HEK293 (cell line): ENCODE measurements around the gene CFAP65.

Source experiments
- EGR2 ChIP-seq: fragments of 450-650 bp; formaldehyde crosslinking; IDR thresholded peaks from 2 replicates; pipeline ENCODE4 v1.5.1; 2016; ENCODE audit warnings: low read depth, missing biosample characterization, missing genetic modification characterization
- SETDB1 ChIP-seq: IDR thresholded peaks from one replicate; pipeline ENCODE4 v1.6.1; 2017; ENCODE audit warnings: mild to moderate bottlenecking, low read length, moderate library complexity, mixed read lengths; ENCODE audit not compliant: insufficient read length
- YY1 ChIP-seq: fragments of 450-650 bp; formaldehyde crosslinking; IDR thresholded peaks from 2 replicates; pipeline ENCODE4 v1.5.1; 2018; ENCODE audit warnings: missing biosample characterization, missing genetic modification characterization
- ZFP37 ChIP-seq: fragments of 450-650 bp; formaldehyde crosslinking; IDR thresholded peaks from 2 replicates; pipeline ENCODE4 v1.5.1; 2016; ENCODE audit warnings: missing biosample characterization, missing genetic modification characterization
- ZNF366 ChIP-seq: fragments of 450-650 bp; formaldehyde crosslinking; conservative IDR thresholded peaks from 2 replicates; pipeline ENCODE4 v1.5.1; 2016; ENCODE audit warnings: missing biosample characterization, missing genetic modification characterization
- ZNF416 ChIP-seq: fragments of 450-650 bp; formaldehyde crosslinking; IDR thresholded peaks from 2 replicates; pipeline ENCODE4 v1.5.1; 2016; ENCODE audit warnings: missing biosample characterization, missing genetic modification characterization
- ZNF768 ChIP-seq: fragments of 450-650 bp; formaldehyde crosslinking; IDR thresholded peaks from 2 replicates; pipeline ENCODE4 v1.5.1; 2018; ENCODE audit warnings: missing biosample characterization, mild to moderate bottlenecking, missing genetic modification characterization
- TF ChIP-seq, protein P1 (sequence below): fragments of 450-650 bp; formaldehyde crosslinking; IDR thresholded peaks from 2 replicates; pipeline ENCODE4 v1.5.1; 2016; ENCODE audit warnings: missing biosample characterization, missing genetic modification characterization
- TF ChIP-seq, protein P2 (sequence below): fragments of 450-650 bp; formaldehyde crosslinking; IDR thresholded peaks from 2 replicates; pipeline ENCODE4 v1.5.1; 2016; ENCODE audit warnings: missing biosample characterization, missing genetic modification characterization
- TF ChIP-seq, protein P3 (sequence below): fragments of 450-650 bp; formaldehyde crosslinking; IDR thresholded peaks from 2 replicates; pipeline ENCODE4 v1.5.1; 2016; ENCODE audit warnings: missing biosample characterization, missing genetic modification characterization, low read depth

DNA sequence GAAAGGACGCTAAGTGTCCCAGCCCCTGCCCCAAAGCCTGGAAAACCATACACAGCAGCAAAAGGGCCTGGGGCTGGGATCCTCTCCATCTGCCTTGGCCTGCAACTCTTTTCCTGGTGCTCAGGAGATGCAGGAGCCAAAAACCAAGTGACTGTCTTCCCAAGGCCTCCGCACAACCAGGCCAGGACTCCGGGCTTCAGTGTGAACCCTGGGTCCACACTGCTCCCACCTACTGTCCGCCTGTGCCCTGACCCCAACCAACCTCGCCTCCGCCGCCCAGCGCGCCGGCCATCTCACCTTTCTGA is 57.4 kb downstream of the CFAP65 start:
- TF ChIP-seq, protein P1, sequence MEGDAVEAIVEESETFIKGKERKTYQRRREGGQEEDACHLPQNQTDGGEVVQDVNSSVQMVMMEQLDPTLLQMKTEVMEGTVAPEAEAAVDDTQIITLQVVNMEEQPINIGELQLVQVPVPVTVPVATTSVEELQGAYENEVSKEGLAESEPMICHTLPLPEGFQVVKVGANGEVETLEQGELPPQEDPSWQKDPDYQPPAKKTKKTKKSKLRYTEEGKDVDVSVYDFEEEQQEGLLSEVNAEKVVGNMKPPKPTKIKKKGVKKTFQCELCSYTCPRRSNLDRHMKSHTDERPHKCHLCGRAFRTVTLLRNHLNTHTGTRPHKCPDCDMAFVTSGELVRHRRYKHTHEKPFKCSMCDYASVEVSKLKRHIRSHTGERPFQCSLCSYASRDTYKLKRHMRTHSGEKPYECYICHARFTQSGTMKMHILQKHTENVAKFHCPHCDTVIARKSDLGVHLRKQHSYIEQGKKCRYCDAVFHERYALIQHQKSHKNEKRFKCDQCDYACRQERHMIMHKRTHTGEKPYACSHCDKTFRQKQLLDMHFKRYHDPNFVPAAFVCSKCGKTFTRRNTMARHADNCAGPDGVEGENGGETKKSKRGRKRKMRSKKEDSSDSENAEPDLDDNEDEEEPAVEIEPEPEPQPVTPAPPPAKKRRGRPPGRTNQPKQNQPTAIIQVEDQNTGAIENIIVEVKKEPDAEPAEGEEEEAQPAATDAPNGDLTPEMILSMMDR (tag by site-specific recombination) = no peak
- TF ChIP-seq ZNF768 (tag by site-specific recombination) (no peak), YY1 (tag by site-specific recombination) (no peak), ZNF416 (tag by site-specific recombination) (no peak), EGR2 (tag by site-specific recombination) (no peak), ZFP37 (tag by site-specific recombination) (no peak), ZNF366 (tag by site-specific recombination) (no peak), SETDB1 (no peak)
- TF ChIP-seq, protein P2, sequence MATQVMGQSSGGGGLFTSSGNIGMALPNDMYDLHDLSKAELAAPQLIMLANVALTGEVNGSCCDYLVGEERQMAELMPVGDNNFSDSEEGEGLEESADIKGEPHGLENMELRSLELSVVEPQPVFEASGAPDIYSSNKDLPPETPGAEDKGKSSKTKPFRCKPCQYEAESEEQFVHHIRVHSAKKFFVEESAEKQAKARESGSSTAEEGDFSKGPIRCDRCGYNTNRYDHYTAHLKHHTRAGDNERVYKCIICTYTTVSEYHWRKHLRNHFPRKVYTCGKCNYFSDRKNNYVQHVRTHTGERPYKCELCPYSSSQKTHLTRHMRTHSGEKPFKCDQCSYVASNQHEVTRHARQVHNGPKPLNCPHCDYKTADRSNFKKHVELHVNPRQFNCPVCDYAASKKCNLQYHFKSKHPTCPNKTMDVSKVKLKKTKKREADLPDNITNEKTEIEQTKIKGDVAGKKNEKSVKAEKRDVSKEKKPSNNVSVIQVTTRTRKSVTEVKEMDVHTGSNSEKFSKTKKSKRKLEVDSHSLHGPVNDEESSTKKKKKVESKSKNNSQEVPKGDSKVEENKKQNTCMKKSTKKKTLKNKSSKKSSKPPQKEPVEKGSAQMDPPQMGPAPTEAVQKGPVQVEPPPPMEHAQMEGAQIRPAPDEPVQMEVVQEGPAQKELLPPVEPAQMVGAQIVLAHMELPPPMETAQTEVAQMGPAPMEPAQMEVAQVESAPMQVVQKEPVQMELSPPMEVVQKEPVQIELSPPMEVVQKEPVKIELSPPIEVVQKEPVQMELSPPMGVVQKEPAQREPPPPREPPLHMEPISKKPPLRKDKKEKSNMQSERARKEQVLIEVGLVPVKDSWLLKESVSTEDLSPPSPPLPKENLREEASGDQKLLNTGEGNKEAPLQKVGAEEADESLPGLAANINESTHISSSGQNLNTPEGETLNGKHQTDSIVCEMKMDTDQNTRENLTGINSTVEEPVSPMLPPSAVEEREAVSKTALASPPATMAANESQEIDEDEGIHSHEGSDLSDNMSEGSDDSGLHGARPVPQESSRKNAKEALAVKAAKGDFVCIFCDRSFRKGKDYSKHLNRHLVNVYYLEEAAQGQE (tag by site-specific recombination) = no peak
- TF ChIP-seq, protein P3, sequence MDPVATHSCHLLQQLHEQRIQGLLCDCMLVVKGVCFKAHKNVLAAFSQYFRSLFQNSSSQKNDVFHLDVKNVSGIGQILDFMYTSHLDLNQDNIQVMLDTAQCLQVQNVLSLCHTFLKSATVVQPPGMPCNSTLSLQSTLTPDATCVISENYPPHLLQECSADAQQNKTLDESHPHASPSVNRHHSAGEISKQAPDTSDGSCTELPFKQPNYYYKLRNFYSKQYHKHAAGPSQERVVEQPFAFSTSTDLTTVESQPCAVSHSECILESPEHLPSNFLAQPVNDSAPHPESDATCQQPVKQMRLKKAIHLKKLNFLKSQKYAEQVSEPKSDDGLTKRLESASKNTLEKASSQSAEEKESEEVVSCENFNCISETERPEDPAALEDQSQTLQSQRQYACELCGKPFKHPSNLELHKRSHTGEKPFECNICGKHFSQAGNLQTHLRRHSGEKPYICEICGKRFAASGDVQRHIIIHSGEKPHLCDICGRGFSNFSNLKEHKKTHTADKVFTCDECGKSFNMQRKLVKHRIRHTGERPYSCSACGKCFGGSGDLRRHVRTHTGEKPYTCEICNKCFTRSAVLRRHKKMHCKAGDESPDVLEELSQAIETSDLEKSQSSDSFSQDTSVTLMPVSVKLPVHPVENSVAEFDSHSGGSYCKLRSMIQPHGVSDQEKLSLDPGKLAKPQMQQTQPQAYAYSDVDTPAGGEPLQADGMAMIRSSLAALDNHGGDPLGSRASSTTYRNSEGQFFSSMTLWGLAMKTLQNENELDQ (tag by site-specific recombination) = no peak
